ENCODE data around the gene NR6A1.

NR6A1 gene

DNA sequence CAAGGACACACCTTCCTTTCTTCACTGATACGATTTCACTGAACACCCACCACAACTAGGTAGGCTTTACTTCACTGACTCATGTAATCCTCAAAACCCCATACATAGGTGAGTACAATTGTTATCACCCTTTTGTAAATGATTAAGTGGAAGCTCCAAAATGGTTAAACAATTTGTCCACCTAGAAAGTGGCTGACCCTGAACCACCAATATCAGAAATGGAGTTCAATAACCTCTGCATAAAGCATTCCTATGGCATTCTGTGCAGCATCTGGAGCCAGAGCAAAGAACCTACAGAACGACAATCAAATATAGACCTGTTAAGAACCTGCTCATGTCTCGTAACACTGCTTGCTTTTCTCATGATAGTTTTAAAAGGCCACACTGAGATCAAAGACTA, 213.2 kb downstream of the NR6A1 start:
- no peaks in the 10 kb centered on the region for H3F3A ChIP-seq (ENCODE audit: control insufficient read depth, insufficient read depth)
- H3K36me3 ChIP-seq (ENCODE audit: control insufficient read depth, low read length): no peaks in the 10 kb centered on the region
- H3K9me2 ChIP-seq (replicated peaks; ENCODE audit: control insufficient read depth, low read length): no peaks in the 10 kb centered on the region
- no peaks in the 10 kb centered on the region for H4K20me1 ChIP-seq (ENCODE audit: control insufficient read depth, insufficient read depth, low read depth, low read length)
- H3K4me3 ChIP-seq (ENCODE audit: low read length): no peak overlapping the region
- H3K4me2 ChIP-seq (ENCODE audit: low read length): no peak overlapping the region
- no peaks in the 10 kb centered on the region for H3K27me3 ChIP-seq (ENCODE audit: control insufficient read depth, low read length)
- H3K9me3 ChIP-seq (ENCODE audit: control insufficient read depth, insufficient read depth, low read length): no peaks in the 10 kb centered on the region
- no peak for TF ChIP-seq EZH2phosphoT487 (IDR thresholded peaks at IDR 0.05; ENCODE audit: borderline replicate concordance, low read length)
- TF ChIP-seq, protein P1, sequence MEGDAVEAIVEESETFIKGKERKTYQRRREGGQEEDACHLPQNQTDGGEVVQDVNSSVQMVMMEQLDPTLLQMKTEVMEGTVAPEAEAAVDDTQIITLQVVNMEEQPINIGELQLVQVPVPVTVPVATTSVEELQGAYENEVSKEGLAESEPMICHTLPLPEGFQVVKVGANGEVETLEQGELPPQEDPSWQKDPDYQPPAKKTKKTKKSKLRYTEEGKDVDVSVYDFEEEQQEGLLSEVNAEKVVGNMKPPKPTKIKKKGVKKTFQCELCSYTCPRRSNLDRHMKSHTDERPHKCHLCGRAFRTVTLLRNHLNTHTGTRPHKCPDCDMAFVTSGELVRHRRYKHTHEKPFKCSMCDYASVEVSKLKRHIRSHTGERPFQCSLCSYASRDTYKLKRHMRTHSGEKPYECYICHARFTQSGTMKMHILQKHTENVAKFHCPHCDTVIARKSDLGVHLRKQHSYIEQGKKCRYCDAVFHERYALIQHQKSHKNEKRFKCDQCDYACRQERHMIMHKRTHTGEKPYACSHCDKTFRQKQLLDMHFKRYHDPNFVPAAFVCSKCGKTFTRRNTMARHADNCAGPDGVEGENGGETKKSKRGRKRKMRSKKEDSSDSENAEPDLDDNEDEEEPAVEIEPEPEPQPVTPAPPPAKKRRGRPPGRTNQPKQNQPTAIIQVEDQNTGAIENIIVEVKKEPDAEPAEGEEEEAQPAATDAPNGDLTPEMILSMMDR (IDR thresholded peaks at IDR 0.05; ENCODE audit: low read depth, low read length, poor library complexity, severe bottlenecking): no peak
- no peaks in the 10 kb centered on the region for H3K79me2 ChIP-seq (ENCODE audit: control insufficient read depth, low read length)
- no peak overlapping the region for H3K27ac ChIP-seq (ENCODE audit: low read depth, low read length)
- no peaks in the 10 kb centered on the region for H3K4me1 ChIP-seq (ENCODE audit: control insufficient read depth, low read length)

DNA sequence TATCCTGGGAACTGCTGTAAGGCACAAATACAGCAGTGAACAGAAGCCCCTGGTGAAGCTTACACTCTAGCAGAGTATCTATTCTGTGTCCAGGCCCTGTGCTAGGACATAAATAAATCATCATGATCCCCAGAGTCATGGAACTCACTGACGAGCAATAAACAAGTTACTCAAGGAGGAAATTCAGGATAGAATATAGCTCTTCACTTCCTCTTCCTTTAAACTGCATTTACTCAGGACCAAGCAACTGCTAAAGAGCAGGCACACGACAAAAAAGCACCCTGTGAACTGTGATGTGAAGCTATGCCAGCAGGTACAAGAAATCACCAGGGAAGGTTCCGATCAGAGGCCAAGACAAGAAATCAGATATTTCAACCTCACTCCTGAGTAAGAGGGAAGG, 216.1 kb downstream of the NR6A1 start:
- H3K4me2 ChIP-seq (ENCODE audit: low read length): no peak overlapping the region
- H3K4me1 ChIP-seq (ENCODE audit: control insufficient read depth, low read length): no peaks in the 10 kb centered on the region
- TF ChIP-seq, protein P1 (IDR thresholded peaks at IDR 0.05; ENCODE audit: low read depth, low read length, poor library complexity, severe bottlenecking): no peak
- no peak for TF ChIP-seq EZH2phosphoT487 (IDR thresholded peaks at IDR 0.05; ENCODE audit: borderline replicate concordance, low read length)
- H3K79me2 ChIP-seq (ENCODE audit: control insufficient read depth, low read length): no peaks in the 10 kb centered on the region
- no peaks in the 10 kb centered on the region for H3K36me3 ChIP-seq (ENCODE audit: control insufficient read depth, low read length)
- H4K20me1 ChIP-seq (ENCODE audit: control insufficient read depth, insufficient read depth, low read depth, low read length): no peaks in the 10 kb centered on the region
- no peaks in the 10 kb centered on the region for H3K9me2 ChIP-seq (replicated peaks; ENCODE audit: control insufficient read depth, low read length)
- H3F3A ChIP-seq (ENCODE audit: control insufficient read depth, insufficient read depth): no peaks in the 10 kb centered on the region
- H3K27me3 ChIP-seq (ENCODE audit: control insufficient read depth, low read length): no peaks in the 10 kb centered on the region
- no peak overlapping the region for H3K27ac ChIP-seq (ENCODE audit: low read depth, low read length)
- no peaks in the 10 kb centered on the region for H3K9me3 ChIP-seq (ENCODE audit: control insufficient read depth, insufficient read depth, low read length)
- no peak overlapping the region for H3K4me3 ChIP-seq (ENCODE audit: low read length)

DNA sequence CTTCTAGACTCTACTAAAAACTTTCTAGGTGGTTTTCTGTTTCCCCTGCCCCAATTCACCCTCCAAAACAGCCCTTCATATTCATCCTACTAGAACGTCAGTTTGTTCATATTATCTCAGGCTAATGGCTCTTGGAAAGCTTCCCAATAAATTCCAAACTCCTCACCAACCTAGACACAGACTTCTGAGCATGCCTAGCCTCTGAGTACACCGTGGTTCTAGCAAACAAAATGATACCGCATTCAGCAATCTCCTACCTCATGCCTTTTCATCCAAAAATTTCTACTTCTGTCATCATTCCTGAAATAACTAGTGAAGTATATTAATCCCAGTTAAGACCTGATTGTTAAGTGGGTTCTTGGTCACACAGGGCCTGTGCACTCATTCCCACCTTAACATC, 217.4 kb downstream of the NR6A1 start:
- no peaks in the 10 kb centered on the region for H3K4me1 ChIP-seq (ENCODE audit: control insufficient read depth, low read length)
- TF ChIP-seq EZH2phosphoT487 (IDR thresholded peaks at IDR 0.05; ENCODE audit: borderline replicate concordance, low read length): no peak
- TF ChIP-seq, protein P1 (IDR thresholded peaks at IDR 0.05; ENCODE audit: low read depth, low read length, poor library complexity, severe bottlenecking): no peak
- no peak overlapping the region for H3K4me2 ChIP-seq (ENCODE audit: low read length)

DNA sequence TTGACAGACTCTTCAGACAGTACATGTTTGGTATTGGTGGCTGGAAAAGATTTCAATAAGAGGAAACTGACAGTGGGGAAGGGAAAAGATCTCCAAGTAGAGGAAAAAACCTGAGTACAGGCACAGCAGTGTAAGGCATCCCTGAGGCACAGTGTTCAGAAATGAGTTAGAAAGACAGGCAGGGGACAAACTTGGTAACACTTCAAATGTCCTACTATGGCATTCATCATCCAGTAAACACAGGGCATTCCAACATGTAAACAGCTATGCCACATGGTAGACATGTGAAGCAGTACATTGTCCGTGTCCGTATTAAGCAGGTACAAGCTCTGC, 218.9 kb downstream of the NR6A1 start:
- Histone ChIP-seq H3K4me1 (ENCODE audit: control insufficient read depth, low read length) (no peaks in the 10 kb centered on the region), H3K27me3 (ENCODE audit: control insufficient read depth, low read length) (no peaks in the 10 kb centered on the region), H3K4me2 (ENCODE audit: low read length) (no peak overlapping the region), H4K20me1 (ENCODE audit: control insufficient read depth, insufficient read depth, low read depth, low read length) (no peaks in the 10 kb centered on the region), H3K9me3 (ENCODE audit: control insufficient read depth, insufficient read depth, low read length) (no peaks in the 10 kb centered on the region), H3K79me2 (ENCODE audit: control insufficient read depth, low read length) (no peaks in the 10 kb centered on the region), H3F3A (ENCODE audit: control insufficient read depth, insufficient read depth) (no peaks in the 10 kb centered on the region), H3K36me3 (ENCODE audit: control insufficient read depth, low read length) (no peaks in the 10 kb centered on the region), H3K4me3 (ENCODE audit: low read length) (no peak overlapping the region), H3K27ac (ENCODE audit: low read depth, low read length) (no peak overlapping the region), H3K9me2 (replicated peaks; ENCODE audit: control insufficient read depth, low read length) (no peaks in the 10 kb centered on the region)
- TF ChIP-seq EZH2phosphoT487 (IDR thresholded peaks at IDR 0.05; ENCODE audit: borderline replicate concordance, low read length): no peak
- TF ChIP-seq, protein P1 (IDR thresholded peaks at IDR 0.05; ENCODE audit: low read depth, low read length, poor library complexity, severe bottlenecking): no peak

More for the DNA sequence above, 217.4 kb downstream of the NR6A1 start:
- H3K4me3 ChIP-seq (ENCODE audit: low read length): no peak overlapping the region
- no peaks in the 10 kb centered on the region for H3K79me2 ChIP-seq (ENCODE audit: control insufficient read depth, low read length)
- no peaks in the 10 kb centered on the region for H3K27me3 ChIP-seq (ENCODE audit: control insufficient read depth, low read length)
- no peaks in the 10 kb centered on the region for H3K36me3 ChIP-seq (ENCODE audit: control insufficient read depth, low read length)
- H3K27ac ChIP-seq (ENCODE audit: low read depth, low read length): no peak overlapping the region
- no peaks in the 10 kb centered on the region for H3K9me3 ChIP-seq (ENCODE audit: control insufficient read depth, insufficient read depth, low read length)
- no peaks in the 10 kb centered on the region for H3F3A ChIP-seq (ENCODE audit: control insufficient read depth, insufficient read depth)
- no peaks in the 10 kb centered on the region for H4K20me1 ChIP-seq (ENCODE audit: control insufficient read depth, insufficient read depth, low read depth, low read length)
- H3K9me2 ChIP-seq (replicated peaks; ENCODE audit: control insufficient read depth, low read length): no peaks in the 10 kb centered on the region
